Hepatocyte (in vitro differentiated cells): ENCODE measurements around the gene SRRM4.

Experiments
- EZH2 ChIP-seq: fragments of 200-600 bp; sonication (generic); IDR thresholded peaks from 2 replicates; pipeline ENCODE4 v1.6.1; 2016; ENCODE audit warnings: antibody characterized with exemption, mild to moderate bottlenecking, borderline replicate concordance
- EZH2phosphoT487 ChIP-seq: fragments of 200-600 bp; sonication (generic); IDR thresholded peaks from one replicate; pipeline ENCODE4 v1.6.1; 2018; ENCODE audit warnings: antibody characterized with exemption, mild to moderate bottlenecking, low read depth, moderate library complexity; ENCODE audit not compliant: unreplicated experiment, severe bottlenecking
- TF ChIP-seq, protein P1 (sequence below): fragments of 200-600 bp; sonication (generic); IDR thresholded peaks from 2 replicates; pipeline ENCODE4 v1.5.1; 2016; ENCODE audit warnings: antibody characterized with exemption, mild to moderate bottlenecking; ENCODE audit not compliant: poor library complexity

DNA sequence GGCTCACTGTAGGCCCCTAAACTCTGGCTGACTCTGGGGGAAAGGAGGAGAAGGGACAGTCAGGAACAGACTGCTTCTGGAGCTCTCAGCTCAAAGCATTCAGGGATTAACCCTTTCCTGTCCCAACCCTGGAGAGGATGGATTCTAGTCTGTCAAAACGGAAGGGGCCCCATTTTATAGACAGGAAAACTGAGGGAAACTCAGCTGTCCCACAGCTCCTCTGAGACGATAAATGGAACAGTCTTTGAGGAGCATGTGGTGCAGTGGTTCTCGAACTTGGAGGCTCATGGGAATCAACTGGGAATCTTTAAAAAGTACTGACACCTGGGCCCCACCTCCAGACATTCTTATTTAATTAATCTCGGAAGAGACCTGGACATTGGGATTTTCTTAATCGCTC is 23.7 kb downstream of the SRRM4 start:
- TF ChIP-seq, protein P1, sequence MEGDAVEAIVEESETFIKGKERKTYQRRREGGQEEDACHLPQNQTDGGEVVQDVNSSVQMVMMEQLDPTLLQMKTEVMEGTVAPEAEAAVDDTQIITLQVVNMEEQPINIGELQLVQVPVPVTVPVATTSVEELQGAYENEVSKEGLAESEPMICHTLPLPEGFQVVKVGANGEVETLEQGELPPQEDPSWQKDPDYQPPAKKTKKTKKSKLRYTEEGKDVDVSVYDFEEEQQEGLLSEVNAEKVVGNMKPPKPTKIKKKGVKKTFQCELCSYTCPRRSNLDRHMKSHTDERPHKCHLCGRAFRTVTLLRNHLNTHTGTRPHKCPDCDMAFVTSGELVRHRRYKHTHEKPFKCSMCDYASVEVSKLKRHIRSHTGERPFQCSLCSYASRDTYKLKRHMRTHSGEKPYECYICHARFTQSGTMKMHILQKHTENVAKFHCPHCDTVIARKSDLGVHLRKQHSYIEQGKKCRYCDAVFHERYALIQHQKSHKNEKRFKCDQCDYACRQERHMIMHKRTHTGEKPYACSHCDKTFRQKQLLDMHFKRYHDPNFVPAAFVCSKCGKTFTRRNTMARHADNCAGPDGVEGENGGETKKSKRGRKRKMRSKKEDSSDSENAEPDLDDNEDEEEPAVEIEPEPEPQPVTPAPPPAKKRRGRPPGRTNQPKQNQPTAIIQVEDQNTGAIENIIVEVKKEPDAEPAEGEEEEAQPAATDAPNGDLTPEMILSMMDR = no peak
- no peak for TF ChIP-seq EZH2
- TF ChIP-seq EZH2phosphoT487 = no peak
